Ramos (cell line): Measurements from ENCODE around the gene MUC5B.

ENCODE experiments used
- in situ Hi-C: fragments of 300-500 bp; cut with MboI; formaldehyde crosslinking; loops from one replicate; pipeline ENCODE4 v1.14.3; 2022; ENCODE audit warnings: low sequenced_read_pairs; ENCODE audit not compliant: unreplicated experiment

Gene MUC5B

DNA sequence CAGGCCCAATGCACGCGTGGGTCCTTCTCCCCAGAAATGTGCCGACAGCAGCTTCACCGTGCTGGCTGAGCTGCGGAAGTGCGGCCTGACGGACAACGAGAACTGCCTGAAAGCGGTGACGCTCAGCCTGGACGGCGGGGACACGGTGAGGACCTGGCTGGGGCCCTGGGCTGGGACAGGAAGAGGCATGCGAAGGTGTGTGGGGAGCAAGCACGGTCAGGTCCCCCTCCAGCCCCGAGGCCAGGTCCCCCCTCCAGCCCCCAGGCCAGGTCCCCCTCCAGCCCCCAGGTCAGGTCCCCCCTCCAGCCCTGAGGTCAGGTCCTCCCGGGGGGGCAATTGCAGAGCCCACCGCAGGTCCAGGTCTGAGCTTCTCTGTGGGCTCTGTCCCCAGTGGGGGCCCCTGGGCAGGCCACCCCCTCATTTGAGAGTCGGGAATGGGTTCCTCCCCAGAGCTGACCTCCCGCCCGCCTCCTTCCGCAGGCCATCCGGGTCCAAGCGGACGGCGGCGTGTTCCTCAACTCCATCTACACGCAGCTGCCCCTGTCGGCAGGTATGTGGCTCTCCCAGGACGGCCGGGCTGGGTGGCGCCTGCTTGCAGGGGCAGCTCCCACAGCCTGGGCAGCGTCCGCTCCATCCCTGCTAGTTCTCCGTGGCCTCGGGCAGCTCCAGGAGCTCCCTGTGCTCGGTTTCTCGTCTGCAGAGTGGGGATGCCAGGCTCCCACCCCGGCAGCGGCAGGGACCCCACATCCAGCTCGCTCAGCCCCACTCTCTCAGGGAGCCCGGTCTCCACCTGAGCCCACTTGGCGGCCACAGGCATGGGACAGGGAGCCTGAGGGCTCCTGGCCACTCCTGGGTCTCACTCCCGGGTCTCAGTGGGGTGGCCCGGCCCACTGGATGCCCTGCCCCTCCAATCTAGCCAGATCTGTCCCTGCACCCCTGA lies 7.9 kb downstream of the MUC5B start:
- in situ Hi-C loops = no loop called here

DNA sequence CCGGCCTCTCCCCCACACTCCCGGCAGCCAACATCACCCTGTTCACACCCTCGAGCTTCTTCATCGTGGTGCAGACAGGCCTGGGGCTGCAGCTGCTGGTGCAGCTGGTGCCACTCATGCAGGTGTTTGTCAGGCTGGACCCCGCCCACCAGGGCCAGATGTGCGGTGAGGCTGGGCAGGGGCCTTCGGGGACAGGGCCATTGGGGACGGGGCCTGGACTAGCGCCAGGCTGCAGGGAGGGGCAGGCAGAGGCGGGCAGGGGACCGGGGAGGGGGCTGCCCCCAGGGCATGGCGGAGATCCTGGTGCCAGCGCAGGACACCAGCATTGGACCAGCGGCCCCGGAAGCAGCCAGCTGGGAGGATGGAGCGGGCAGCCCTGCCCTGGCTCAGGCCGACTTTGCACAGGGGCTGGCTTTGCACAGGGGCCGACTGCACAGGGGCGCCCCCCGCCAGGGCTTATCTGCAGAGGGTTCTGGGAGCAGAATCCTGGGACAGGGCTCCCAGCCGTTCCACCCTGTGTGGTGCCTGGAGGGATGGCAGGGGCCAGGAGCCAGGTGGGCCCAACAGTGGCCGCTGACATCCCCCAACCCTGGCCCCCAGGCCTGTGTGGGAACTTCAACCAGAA lies 8.6 kb downstream of the MUC5B start:
- in situ Hi-C loops = no loop called here

DNA sequence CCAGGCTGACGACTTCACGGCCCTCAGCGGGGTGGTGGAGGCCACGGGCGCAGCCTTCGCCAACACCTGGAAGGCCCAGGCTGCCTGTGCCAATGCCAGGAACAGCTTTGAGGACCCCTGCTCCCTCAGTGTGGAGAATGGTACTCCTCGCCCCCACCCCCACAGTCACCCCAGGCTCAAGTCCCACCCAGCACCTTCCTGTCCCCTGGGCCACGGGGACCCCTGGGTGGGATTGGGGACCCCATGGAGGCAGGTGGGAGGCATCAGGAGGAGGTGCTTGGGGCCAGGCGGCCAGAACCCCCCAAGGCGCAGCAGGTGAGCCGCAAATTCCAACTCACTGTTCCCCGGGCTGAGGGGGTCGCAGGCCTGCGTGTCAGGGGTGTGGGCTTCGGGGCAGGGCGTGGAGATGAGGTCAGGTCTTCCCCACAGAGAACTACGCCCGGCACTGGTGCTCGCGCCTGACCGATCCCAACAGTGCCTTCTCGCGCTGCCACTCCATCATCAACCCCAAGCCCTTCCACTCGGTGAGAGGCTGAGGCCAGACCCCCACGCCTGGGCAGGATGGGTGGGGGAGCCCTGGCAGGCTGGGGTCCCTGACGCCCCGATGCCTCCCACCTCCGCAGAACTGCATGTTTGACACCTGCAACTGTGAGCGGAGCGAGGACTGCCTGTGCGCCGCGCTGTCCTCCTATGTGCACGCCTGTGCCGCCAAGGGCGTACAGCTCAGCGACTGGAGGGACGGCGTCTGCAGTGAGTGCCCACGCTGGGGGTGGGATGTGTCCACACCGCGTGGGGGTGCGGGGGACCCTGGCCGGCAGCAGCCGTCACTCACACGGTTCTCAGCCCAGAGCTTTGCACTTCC lies 9.4 kb downstream of the MUC5B start:
- in situ Hi-C loops = no loop called here

DNA sequence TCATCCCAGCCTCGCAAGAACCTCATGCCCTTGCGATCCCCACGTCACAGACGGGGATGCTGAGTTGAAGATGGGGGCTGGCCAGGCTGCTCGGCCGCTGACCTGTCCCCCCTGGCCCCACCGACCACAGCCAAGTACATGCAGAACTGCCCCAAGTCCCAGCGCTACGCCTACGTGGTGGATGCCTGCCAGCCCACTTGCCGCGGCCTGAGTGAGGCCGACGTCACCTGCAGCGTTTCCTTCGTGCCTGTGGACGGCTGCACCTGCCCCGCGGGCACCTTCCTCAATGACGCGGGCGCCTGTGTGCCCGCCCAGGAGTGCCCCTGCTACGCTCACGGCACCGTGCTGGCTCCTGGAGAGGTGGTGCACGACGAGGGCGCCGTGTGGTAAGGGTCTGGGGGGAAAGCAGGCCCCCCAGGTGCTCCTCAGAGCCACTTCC lies 10.0 kb downstream of the MUC5B start:
- in situ Hi-C loops = no loop called here

DNA sequence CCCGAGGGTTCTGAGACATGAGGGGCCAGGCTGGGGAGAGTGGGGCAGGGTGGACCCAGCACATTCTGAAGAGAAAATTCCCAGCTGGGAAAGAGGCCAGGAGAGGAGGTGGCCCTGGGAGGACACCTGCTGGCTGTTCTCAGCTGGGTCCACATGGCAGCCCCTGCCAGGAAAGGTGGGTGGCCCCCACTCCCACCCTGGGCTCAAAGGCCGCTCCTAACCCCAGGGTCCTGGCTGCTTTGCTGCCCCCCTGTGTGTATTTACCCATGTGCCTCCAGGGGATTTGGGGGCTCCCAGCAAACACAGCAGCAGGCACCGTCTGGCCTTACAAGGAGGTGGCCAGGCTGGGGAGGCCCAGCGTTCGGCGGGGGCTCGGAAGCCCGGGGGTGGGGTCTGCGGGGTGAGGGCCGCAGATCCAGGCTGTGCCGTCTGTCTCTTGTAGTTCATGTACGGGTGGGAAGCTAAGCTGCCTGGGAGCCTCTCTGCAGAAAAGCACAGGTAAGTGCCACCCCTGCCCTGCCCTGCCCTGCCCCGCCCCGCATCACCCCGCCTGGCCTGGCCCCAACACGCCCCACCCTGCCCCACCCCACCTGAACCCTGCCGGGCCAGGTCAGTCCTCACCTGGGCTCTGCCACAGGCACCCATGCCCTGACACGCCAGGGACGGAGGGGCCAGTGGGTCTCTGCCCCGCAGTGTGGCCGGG lies 10.6 kb downstream of the MUC5B start:
- in situ Hi-C loops = no loop called here

DNA sequence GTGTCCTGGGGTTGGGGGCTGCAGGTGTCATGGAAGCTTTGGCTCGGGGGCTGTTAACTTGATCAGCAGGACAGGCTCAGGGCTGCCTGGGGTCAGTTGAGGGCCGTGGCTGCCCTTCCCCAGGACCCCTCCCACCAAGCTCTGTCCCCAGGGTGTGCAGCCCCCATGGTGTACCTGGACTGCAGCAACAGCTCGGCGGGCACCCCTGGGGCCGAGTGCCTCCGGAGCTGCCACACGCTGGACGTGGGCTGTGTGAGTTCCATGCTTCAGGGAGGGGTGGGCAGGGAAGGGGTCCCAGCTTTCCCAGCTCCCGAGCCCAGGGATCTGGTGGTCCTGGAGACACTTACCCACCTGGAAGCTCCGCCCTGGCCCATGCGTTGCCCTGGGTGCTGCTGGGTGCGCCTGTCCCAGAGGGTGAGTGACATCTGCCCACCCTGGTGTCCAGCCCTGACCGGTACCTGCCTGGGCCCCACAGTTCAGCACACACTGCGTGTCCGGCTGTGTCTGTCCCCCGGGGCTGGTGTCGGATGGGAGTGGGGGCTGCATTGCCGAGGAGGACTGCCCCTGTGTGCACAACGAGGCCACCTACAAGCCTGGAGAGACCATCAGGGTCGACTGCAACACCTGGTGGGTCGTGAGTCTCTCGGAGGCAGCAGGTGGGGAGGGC lies 11.3 kb downstream of the MUC5B start:
- in situ Hi-C loops = no loop called here

DNA sequence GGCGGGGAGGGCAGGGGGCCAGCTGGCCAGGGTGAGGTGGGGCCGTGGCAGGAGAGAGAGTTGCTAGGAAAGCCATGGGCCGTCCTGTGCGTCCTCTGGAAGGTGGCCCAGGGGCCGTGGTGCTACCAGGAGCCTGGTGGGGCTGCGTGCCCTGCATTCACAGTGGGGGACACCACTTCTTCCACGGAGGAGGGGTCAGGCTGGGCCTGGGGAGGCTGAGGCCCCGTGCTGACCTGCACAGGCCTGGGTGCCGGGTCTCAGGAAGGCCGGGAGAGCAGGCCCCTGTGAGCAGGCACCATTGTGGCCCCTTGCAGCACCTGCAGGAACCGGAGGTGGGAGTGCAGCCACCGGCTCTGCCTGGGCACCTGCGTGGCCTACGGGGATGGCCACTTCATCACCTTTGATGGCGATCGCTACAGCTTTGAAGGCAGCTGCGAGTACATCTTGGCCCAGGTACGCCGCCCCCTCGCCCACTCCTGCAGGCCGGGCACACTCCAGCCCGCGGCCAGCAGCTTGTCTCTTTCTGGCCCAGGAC lies 12.0 kb downstream of the MUC5B start:
- in situ Hi-C loops = no loop called here

DNA sequence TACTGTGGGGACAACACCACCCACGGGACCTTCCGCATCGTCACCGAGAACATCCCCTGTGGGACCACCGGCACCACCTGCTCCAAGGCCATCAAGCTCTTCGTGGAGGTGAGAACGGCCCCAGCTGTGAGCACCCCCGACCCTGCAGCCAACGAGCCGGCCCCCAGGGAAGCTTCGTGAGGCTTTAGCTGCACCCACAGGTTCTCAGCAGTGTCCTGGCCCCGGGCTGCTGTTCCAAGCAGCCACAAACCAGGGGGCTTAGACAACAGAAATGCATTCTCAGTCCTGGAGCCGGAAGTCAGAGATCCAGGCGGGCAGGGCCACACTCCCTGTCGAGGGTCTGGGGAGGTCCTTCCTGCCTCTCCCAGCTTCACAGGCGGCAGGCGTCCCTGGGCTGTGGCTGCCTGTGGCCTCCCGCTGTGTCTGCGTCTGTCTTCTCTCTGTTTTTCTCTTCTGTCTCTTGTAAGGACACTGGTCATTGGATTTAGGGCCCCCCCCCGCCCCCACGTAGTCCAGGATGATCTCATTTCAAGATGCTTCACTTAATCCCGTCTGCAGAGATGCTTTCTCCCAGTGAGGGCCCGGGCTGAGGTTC lies 12.5 kb downstream of the MUC5B start:
- in situ Hi-C loops = no loop called here

DNA sequence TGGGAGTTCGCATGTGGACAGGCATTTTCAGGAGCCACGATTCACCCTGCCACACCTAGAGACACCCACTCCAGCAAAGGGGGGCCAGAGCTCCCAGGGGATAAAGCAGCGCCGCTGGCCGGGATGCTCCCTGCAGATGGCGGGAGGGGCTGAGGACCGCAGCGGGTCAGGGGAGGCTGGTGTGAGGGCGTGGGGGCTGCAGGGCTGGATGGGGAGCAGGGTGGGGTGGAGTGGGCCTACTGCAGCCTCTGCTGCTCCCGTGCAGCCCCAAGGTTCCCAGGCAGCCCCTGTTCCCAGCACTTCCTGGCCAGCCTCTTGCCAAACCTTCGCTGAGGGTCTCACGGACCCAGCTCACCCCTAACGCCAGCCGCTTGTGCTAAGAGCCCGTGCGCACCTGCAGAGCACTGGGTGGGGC lies 13.0 kb downstream of the MUC5B start:
- in situ Hi-C loops = no loop called here

DNA sequence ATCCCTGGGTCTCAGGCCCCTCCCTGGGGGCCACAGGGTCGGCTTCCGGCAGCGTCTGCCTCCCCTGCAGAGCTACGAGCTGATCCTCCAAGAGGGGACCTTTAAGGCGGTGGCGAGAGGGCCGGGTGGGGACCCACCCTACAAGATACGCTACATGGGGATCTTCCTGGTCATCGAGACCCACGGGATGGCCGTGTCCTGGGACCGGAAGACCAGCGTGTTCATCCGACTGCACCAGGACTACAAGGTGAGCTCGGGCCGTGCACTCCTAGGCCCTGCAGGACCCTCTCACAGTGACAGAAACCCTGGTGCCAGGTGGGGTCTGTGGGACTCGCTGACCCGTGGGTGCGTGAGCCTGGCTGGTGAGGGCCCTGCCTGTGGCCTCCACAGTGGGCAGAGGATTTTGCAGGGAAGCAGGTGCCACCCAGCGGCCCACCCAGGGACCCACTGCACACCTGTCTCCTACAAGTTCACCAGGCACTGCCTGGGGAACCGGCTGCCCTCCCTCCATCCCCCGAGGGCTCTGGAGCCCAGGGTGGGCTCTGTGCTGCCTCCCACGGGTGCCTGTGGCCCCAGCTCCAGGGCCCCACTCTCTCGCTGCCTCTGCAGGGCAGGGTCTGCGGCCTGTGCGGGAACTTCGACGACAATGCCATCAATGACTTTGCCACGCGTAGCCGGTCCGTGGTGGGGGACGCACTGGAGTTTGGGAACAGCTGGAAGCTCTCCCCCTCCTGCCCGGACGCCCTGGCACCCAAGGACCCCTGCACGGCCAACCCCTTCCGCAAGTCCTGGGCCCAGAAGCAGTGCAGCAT lies 13.7 kb downstream of the MUC5B start:
- in situ Hi-C loops = no loop called here

DNA sequence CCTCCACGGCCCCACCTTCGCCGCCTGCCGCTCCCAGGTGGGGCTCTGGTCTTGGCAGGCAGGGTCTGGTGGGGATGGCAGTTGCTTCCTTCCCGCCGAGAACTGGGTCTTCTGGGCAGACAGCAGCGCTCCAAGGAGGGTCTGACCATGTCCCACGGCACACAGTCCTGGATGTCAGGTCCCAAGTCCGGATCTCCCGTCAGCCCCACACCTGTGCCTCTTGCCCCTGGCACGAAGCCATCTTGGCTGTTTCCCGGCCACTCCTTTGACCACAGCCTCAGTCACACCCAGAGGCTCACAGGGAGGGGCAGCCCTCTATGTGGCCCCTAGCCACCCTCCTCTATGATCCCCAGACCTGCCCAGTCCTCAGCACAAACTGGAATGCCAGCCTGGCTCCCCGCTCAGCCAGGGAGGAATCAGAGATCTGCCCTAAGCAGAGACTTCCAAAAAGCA lies 14.3 kb downstream of the MUC5B start:
- in situ Hi-C loops = no loop called here

DNA sequence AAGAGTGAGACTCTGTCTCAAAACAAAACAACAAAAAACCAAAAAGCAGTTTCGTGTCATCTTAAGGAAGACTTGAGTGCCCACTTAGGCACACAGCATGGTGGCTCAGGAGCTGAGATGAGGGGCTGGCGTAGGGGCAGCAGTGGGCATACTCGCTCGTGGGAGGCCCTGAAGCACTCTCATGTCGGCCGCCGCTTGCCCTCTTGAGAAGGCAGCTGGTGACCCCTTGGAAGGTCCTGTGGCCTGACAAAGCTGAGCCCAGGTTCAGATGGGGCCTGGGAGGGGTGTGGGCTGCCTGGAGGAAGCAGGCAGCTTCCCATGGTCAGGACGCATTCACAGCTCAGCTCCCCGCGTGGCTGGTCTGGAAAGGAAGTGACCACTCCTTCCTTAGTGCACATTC lies 15.0 kb downstream of the MUC5B start:
- in situ Hi-C loops = no loop called here

DNA sequence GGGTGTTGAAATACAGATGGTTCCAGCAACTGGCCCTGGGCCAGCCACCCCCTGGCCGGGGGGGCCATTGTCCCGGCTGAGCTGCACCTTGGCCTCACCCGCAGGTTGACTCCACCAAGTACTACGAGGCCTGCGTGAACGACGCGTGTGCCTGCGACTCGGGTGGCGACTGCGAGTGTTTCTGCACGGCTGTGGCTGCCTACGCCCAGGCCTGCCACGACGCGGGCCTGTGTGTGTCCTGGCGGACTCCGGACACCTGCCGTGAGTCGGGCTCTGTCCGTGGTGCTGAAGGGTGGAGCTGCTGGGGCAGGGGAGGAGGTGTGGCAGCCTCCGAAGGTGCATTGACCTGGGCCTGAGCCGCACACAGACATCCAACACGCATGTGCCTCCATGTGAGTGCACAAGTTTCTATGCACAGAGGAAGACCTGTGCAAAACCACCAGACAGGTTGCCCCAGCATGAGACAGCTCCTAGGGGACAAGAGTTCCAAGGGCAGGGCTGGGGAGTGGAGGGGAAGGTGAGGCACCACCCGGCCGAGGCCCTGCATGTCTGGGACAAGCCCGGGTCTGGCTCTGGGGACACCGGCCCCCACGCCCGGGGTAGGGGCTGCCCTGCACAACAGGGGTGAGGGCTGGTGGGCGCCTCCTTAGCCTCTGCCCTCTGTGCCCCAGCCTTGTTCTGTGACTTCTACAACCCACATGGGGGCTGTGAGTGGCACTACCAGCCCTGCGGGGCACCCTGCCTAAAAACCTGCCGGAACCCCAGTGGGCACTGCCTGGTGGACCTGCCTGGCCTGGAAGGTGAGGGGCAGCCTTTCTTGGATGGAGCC lies 16.1 kb downstream of the MUC5B start:
- in situ Hi-C loops = no loop called here

DNA sequence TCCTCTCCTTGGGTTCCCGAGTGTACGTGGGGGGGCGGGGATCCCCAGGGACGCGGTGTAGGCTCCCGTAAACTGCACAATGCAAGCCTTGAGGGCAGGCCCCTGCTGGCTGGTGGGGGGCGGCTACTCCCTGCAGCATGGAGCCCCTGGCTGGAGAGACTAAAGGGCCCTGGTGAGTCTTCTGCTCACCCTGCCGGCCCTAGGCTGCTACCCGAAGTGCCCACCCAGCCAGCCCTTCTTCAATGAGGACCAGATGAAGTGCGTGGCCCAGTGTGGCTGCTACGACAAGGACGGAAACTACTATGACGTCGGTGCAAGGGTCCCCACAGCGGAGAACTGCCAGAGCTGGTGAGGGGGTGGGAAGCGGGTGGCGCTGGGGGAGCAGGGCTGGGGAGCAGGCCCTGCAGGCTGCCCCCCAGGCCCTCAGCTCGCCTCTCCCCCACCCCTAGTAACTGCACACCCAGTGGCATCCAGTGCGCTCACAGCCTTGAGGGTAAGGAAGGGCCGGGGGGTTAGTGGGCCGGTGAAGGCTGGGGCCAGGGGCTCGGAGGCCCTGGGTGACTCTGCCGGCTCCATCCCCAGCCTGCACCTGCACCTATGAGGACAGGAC lies 16.8 kb downstream of the MUC5B start:
- in situ Hi-C loops = no loop called here

DNA sequence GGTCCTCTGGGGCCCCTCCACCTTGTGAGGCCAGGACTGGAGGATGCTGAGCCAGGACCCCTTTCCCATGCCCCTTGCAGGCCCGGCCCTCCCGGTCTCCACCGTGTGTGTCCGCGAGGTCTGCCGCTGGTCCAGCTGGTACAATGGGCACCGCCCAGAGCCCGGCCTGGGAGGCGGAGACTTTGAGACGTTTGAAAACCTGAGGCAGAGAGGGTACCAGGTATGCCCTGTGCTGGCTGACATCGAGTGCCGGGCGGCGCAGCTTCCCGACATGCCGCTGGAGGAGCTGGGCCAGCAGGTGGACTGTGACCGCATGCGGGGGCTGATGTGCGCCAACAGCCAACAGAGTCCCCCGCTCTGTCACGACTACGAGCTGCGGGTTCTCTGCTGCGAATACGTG lies 17.9 kb downstream of the MUC5B start:
- in situ Hi-C loops = no loop called here

DNA sequence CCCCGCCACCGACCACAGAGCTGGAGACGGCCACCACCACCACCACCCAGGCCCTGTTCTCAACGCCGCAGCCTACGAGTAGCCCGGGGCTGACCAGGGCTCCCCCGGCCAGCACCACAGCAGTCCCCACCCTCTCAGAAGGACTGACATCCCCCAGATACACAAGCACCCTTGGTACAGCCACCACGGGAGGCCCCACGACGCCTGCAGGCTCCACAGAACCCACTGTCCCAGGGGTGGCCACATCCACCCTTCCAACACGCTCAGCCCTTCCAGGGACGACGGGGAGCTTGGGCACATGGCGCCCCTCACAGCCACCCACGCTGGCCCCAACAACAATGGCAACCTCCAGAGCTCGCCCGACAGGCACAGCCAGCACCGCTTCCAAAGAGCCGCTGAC lies 18.8 kb downstream of the MUC5B start:
- in situ Hi-C loops = no loop called here

DNA sequence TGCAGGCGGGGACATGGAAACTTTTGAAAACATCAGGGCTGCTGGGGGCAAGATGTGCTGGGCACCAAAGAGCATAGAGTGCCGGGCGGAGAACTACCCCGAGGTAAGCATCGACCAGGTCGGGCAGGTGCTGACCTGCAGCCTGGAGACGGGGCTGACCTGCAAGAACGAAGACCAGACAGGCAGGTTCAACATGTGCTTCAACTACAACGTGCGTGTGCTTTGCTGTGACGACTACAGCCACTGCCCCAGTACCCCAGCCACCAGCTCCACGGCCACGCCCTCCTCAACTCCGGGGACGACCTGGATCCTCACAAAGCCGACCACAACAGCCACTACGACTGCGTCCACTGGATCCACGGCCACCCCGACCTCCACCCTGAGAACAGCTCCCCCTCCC lies 19.4 kb downstream of the MUC5B start:
- in situ Hi-C loops = no loop called here
